Stimulated activated CD8-positive, alpha-beta memory T cell treated with anti-CD3 and anti-CD28 coated beads, Interleukin-4, amount 100 ng/mL, for 1 hour (primary cell): Measurements from ENCODE around the gene ZNF438.

Experiments used
- DNase-seq, 2 donors: peaks; one replicate each; pipeline ENCODE4 v3.0.0-alpha.2; 2020; ENCODE audit warnings: low read depth in 2 of 2, low spot score in 1 of 2

The ZNF438 gene

GRCh38 chr10:30894221-30894620 is 137.4 kb downstream of the ZNF438 start:
- DNase-seq = no peak

- no peak for DNase-seq
These were observed 138.5 kb downstream of the ZNF438 start for GRCh38 chr10:30893208-30893607.

GRCh38 chr10:30887839-30888238 is 143.8 kb downstream of the ZNF438 start:
- DNase-seq = no peak

GRCh38 chr10:30885423-30885822 is 146.2 kb downstream of the ZNF438 start:
- no peak for DNase-seq

- DNase-seq = no peak
These were observed 147.9 kb downstream of the ZNF438 start for GRCh38 chr10:30883751-30884150.

GRCh38 chr10:30883116-30883515 is 148.5 kb downstream of the ZNF438 start:
- no peak for DNase-seq

GRCh38 chr10:30882281-30882680 is 149.4 kb downstream of the ZNF438 start:
- DNase-seq = no peak

GRCh38 chr10:30878920-30879319 is 152.7 kb downstream of the ZNF438 start:
- no peak for DNase-seq

- DNase-seq = no peak
These were observed 154.6 kb downstream of the ZNF438 start for GRCh38 chr10:30877111-30877510.

- DNase-seq = no peak
These were observed 158.3 kb downstream of the ZNF438 start for GRCh38 chr10:30873411-30873810.

GRCh38 chr10:30870896-30871295 is 160.8 kb downstream of the ZNF438 start:
- DNase-seq = no peak

- no peak for DNase-seq
These were observed 162.1 kb downstream of the ZNF438 start for GRCh38 chr10:30869566-30869965.

- DNase-seq = no peak
These were observed 163.1 kb downstream of the ZNF438 start for GRCh38 chr10:30868611-30869010.

GRCh38 chr10:30866896-30867295 is 164.8 kb downstream of the ZNF438 start:
- no peak for DNase-seq

- DNase-seq = no peak
These were observed 166.3 kb downstream of the ZNF438 start for GRCh38 chr10:30865141-30865926.

- DNase-seq = no peak
These were observed 168.0 kb downstream of the ZNF438 start for GRCh38 chr10:30863516-30864210.

- no peak for DNase-seq
These were observed 169.2 kb downstream of the ZNF438 start for GRCh38 chr10:30862486-30862885.

GRCh38 chr10:30861976-30862375 is 169.7 kb downstream of the ZNF438 start:
- DNase-seq = no peak

GRCh38 chr10:30861221-30861620 is 170.4 kb downstream of the ZNF438 start:
- no peak for DNase-seq

GRCh38 chr10:30858499-30858898 is 173.2 kb downstream of the ZNF438 start:
- no peak for DNase-seq

- no peak for DNase-seq
These were observed 173.9 kb downstream of the ZNF438 start for GRCh38 chr10:30857803-30858202.

GRCh38 chr10:30855131-30855530 is 176.5 kb downstream of the ZNF438 start:
- DNase-seq = no peak

- no peak for DNase-seq
These were observed 177.0 kb downstream of the ZNF438 start for GRCh38 chr10:30854656-30855055.
